SK-N-SH (cell line): ENCODE data around the gene NME9. TPM values are rescaled to one million over a fixed set of nuclear protein-coding genes. Genes with fewer than 3 reads are reported as not detected.
A peak's percentile ranks its signal among the peaks of the same experiment; 100 is the strongest.

Experiments used
- CTCF ChIA-PET: fragments of 300-600, 350-600 bp; formaldehyde crosslinking; extraction: SDS; loops from one replicate; lab custom pipeline; 2021; lab: Yijun Ruan, JAX
- POLR2A ChIA-PET: fragments of 350-600 bp; sonication (Branson Sonifier 250); formaldehyde crosslinking; extraction: SDS; loops from one replicate; lab custom pipeline; 2020; ENCODE audit warnings: antibody characterized with exemption, inconsistent platforms; lab: Yijun Ruan, JAX
- DNase-seq: peaks from one replicate; pipeline ENCODE4 v3.0.0; 2012
- H2AFZ ChIP-seq: fragments of 200-600 bp; sonication (generic); 2 replicates; pipeline ENCODE4 v1.8.1; 2016; ENCODE audit warnings: antibody characterized with exemption, mild to moderate bottlenecking, low read depth
- H3F3A ChIP-seq: fragments of 200-600 bp; sonication (generic); replicated peaks from 2 replicates; pipeline ENCODE3; 2016; ENCODE audit warnings: antibody characterized with exemption, mild to moderate bottlenecking; ENCODE audit not compliant: insufficient read depth
- H3K27ac ChIP-seq, 2 experiments: fragments of 200-500 bp in 1 of 2; fragments of 200-600 bp in 1 of 2; sonication (Bioruptor generic) in 1 of 2; sonication (generic), shearing (Covaris generic) in 1 of 2; 2 replicates each; pipeline versions ENCODE4 v1.5.1 to v1.6.1; 2014 to 2016; ENCODE audit warnings: low read depth in 2 of 2, inconsistent platforms in 1 of 2, low read length in 1 of 2, mild to moderate bottlenecking in 1 of 2, mixed read lengths in 1 of 2
- H3K27me3 ChIP-seq: fragments of 200-600 bp; sonication (generic), shearing (Covaris generic); 2 replicates; pipeline ENCODE4 v1.6.1; 2016; ENCODE audit warnings: mixed run types; ENCODE audit not compliant: insufficient read depth
- H3K36me3 ChIP-seq, 2 experiments: fragments of 200-500 bp in 1 of 2; fragments of 200-600 bp in 1 of 2; sonication (Bioruptor generic) in 1 of 2; sonication (generic) in 1 of 2; replicated peaks in 1 of 2; 2 replicates each; pipeline versions ENCODE3 to v1.5.1; 2014 to 2016; ENCODE audit warnings: low read length in 1 of 2, mild to moderate bottlenecking in 1 of 2; ENCODE audit not compliant: insufficient read depth in 2 of 2, control insufficient read depth in 1 of 2
- H3K4me1 ChIP-seq, 2 experiments: fragments of 200-500 bp in 1 of 2; fragments of 200-600 bp in 1 of 2; sonication (Bioruptor generic) in 1 of 2; sonication (generic), shearing (Covaris generic) in 1 of 2; 2 replicates each; pipeline versions ENCODE4 v1.5.1 to v1.6.1; 2014 to 2016; ENCODE audit warnings: low read depth in 1 of 2, low read length in 1 of 2, mixed run types in 1 of 2; ENCODE audit not compliant: insufficient read depth in 2 of 2, control insufficient read depth in 1 of 2
- H3K4me2 ChIP-seq: fragments of 200-600 bp; sonication (generic), shearing (Covaris generic); 2 replicates; pipeline ENCODE4 v1.6.1; 2017; ENCODE audit warnings: mixed run types
- H3K4me3 ChIP-seq, 2 experiments: fragments of 200-500 bp in 1 of 2; fragments of 200-600 bp in 1 of 2; sonication (Bioruptor generic) in 1 of 2; sonication (generic), shearing (Covaris generic) in 1 of 2; 2 replicates each; pipeline versions ENCODE4 v1.5.1 to v1.8.1; 2014 to 2016; ENCODE audit warnings: low read depth in 2 of 2, inconsistent platforms in 1 of 2, low read length in 1 of 2, mild to moderate bottlenecking in 1 of 2, mixed read lengths in 1 of 2, moderate library complexity in 1 of 2
- H3K79me2 ChIP-seq: fragments of 200-600 bp; sonication (generic); 2 replicates; pipeline ENCODE4 v1.8.1; 2017; ENCODE audit warnings: mild to moderate bottlenecking; ENCODE audit not compliant: insufficient read depth
- H3K9ac ChIP-seq: fragments of 200-600 bp; sonication (generic); 2 replicates; pipeline ENCODE4 v1.6.1; 2017; ENCODE audit warnings: mixed run types
- H3K9me2 ChIP-seq: fragments of 200-600 bp; sonication (generic); 2 replicates; pipeline ENCODE4 v1.6.1; 2017; ENCODE audit warnings: mixed run types
- H3K9me3 ChIP-seq: fragments of 200-600 bp; sonication (generic); 2 replicates; pipeline ENCODE4 v1.6.1; 2017; ENCODE audit warnings: mixed run types, mild to moderate bottlenecking, moderate library complexity
- H4K20me1 ChIP-seq: fragments of 200-600 bp; sonication (generic); 2 replicates; pipeline ENCODE4 v1.6.1; 2017; ENCODE audit warnings: mild to moderate bottlenecking, mixed run types; ENCODE audit not compliant: insufficient read depth
- ELF1 ChIP-seq: IDR thresholded peaks from 2 replicates; pipeline ENCODE4 v1.4.0; 2012
- EZH2phosphoT487 ChIP-seq: fragments of 200-600 bp; sonication (generic); IDR thresholded peaks from 2 replicates; pipeline ENCODE4 v1.6.1; 2017; ENCODE audit warnings: low read depth, mixed run types, mild to moderate bottlenecking, antibody characterized with exemption, moderate library complexity, borderline replicate concordance
- FOXJ3 ChIP-seq: sonication (generic); formaldehyde crosslinking; IDR thresholded peaks from 2 replicates; pipeline ENCODE4 v1.5.1; 2020; ENCODE audit warnings: mild to moderate bottlenecking, missing genetic modification reagents
- FOXM1 ChIP-seq: IDR thresholded peaks from 2 replicates; pipeline ENCODE4 v1.4.0; 2012; ENCODE audit warnings: low read depth, mild to moderate bottlenecking
- GABPA ChIP-seq: IDR thresholded peaks from 2 replicates; pipeline ENCODE4 v1.4.0; 2012; ENCODE audit warnings: low read depth, mild to moderate bottlenecking
- GATA2 ChIP-seq: sonication (generic); formaldehyde crosslinking; IDR thresholded peaks from 2 replicates; pipeline ENCODE4 v1.5.0; 2020; ENCODE audit warnings: mild to moderate bottlenecking, missing genetic modification reagents
- MEF2A ChIP-seq: IDR thresholded peaks from 2 replicates; pipeline ENCODE4 v1.4.0; 2012; ENCODE audit warnings: low read depth, borderline replicate concordance
- MXI1 ChIP-seq: IDR thresholded peaks from 2 replicates; pipeline ENCODE4 v1.6.1; 2012; ENCODE audit warnings: mild to moderate bottlenecking, low read depth, low read length, improper control_type of control experiment
- NRF1 ChIP-seq: IDR thresholded peaks from 2 replicates; pipeline ENCODE4 v1.6.1; 2012; ENCODE audit warnings: low read depth, mild to moderate bottlenecking, low read length
- POLR2AphosphoS5 ChIP-seq: IDR thresholded peaks from 2 replicates; pipeline ENCODE4 v1.6.1; 2012; ENCODE audit warnings: low read depth, low read length
- RCOR1 ChIP-seq: fragments of 150-350 bp; IDR thresholded peaks from 2 replicates; pipeline ENCODE4 v1.6.1; 2017; ENCODE audit warnings: antibody characterized with exemption, low read length
- SIN3A ChIP-seq: IDR thresholded peaks from 2 replicates; pipeline ENCODE4 v1.6.1; 2012; ENCODE audit warnings: low read depth, mild to moderate bottlenecking, low read length, moderate library complexity, borderline replicate concordance
- TAF1 ChIP-seq: IDR thresholded peaks from 2 replicates; pipeline ENCODE4 v1.6.1; 2012; ENCODE audit warnings: low read depth, mild to moderate bottlenecking, low read length, moderate library complexity, borderline replicate concordance
- TCF12 ChIP-seq: IDR thresholded peaks from 2 replicates; pipeline ENCODE4 v1.4.0; 2012
- TEAD4 ChIP-seq: IDR thresholded peaks from 2 replicates; pipeline ENCODE4 v1.4.0; 2012; ENCODE audit warnings: mild to moderate bottlenecking, borderline replicate concordance; ENCODE audit not compliant: insufficient read depth
- WGBS: methylation state at CpG from one replicate; pipeline ENCODE4 v1.1.6; 2017; ENCODE audit warnings: low lambda C conversion rate; 5-methylcytosine and 5-hydroxymethylcytosine counted together
- polyA plus RNA-seq, 3 experiments: library from polyadenylated mRNA; depleted of rRNA; stranded (reverse); fragments of >200 nt; gene quantifications; 2 replicates each; pipeline ENCODE4 v1.2.3, GENCODE V29; 2012
- TF ChIP-seq, protein P1 (sequence below): IDR thresholded peaks from 2 replicates; pipeline ENCODE4 v1.4.0; 2012; ENCODE audit warnings: low read depth
- TF ChIP-seq, protein P2 (sequence below): IDR thresholded peaks from 2 replicates; pipeline ENCODE4 v1.4.0; 2012; ENCODE audit warnings: low read depth, borderline replicate concordance
- TF ChIP-seq, protein P3 (sequence below): fragments of 200-600 bp; sonication (generic); IDR thresholded peaks from 2 replicates; pipeline ENCODE4 v1.6.1; 2017; ENCODE audit warnings: antibody characterized with exemption, mild to moderate bottlenecking, moderate library complexity
- TF ChIP-seq, protein P4 (sequence below): IDR thresholded peaks from 2 replicates; pipeline ENCODE4; 2012

Gene NME9
- polyA plus RNA-seq, 1 of the 3 experiments (the other 2 are of a cell fraction), result 0.43 TPM

DNA sequence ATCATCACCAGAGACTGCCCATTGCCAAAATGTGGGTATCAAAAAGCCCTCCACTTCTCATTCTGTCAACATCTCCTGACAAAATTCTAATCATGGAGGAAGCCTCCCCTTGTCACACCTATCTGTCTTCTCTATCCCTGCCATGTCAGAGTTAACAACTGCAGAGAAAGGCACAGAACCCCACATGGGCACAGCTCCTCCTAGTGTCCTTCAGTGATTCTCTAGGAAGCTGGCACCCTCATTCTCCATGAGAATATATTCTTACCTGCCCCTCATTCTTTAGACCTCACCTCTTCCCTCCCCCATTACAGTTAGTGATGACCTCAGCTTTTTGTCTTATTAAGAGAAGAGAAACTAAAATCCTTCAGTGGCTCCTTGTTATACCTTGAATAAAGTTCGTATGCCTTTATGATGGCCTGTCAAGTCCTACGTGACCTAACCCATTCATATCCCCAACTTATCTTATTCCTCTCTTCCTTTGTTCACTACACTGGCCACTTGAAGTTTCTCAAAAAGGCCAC, 44.6 kb downstream of the NME9 start:
- ChIA-PET POLR2A (no interaction called here), CTCF (interaction anchor here (2.6 kb wide), 1 partner anchor 14 kb away, joined by 8 read pairs; no protein-coding TSS in a partner anchor)
- DNase-seq, result no peak

DNA sequence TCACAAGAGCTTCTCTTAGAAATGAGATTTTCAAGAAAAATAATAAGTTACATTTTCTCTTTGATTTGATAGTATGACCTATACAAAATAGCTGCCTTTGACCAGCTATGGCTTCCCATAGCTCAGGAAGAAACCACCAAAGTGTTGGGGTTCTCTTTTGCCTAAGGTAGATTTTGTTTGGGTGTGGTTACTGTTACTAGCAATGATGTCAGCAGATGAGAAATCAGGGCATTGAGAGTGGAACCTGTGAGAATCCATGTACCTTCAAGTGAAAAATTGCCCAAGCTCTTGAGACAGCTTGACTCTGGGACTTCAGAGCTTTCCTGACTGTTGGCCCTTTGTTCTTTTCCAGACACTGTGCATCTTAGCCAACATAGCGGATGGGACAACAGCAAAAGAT, 45.6 kb downstream of the NME9 start:
- H3K27me3 ChIP-seq, result no peaks in the 10 kb centered on the region
- H3K27ac ChIP-seq, result no peak overlapping the region
- no peaks in the 10 kb centered on the region for H3K9me2 ChIP-seq
- H3K79me2 ChIP-seq, result no peaks in the 10 kb centered on the region
- CTCF ChIA-PET, result interaction anchor here (1.0 to 2.6 kb wide), 3 partner anchors 13 to 166 kb away, joined by 3 to 8 read pairs (median 3); no protein-coding TSS in a partner anchor
- TF ChIP-seq EZH2phosphoT487 (no peak), FOXM1 (no peak), NRF1 (no peak), POLR2AphosphoS5 (no peak), TAF1 (no peak), MEF2A (no peak), FOXJ3 (CRISPR knock-in tag) (no peak), RCOR1 (no peak), ELF1 (no peak), MXI1 (no peak)
- TF ChIP-seq, protein P1, sequence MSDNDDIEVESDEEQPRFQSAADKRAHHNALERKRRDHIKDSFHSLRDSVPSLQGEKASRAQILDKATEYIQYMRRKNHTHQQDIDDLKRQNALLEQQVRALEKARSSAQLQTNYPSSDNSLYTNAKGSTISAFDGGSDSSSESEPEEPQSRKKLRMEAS, result no peak
- TF ChIP-seq, protein P2, sequence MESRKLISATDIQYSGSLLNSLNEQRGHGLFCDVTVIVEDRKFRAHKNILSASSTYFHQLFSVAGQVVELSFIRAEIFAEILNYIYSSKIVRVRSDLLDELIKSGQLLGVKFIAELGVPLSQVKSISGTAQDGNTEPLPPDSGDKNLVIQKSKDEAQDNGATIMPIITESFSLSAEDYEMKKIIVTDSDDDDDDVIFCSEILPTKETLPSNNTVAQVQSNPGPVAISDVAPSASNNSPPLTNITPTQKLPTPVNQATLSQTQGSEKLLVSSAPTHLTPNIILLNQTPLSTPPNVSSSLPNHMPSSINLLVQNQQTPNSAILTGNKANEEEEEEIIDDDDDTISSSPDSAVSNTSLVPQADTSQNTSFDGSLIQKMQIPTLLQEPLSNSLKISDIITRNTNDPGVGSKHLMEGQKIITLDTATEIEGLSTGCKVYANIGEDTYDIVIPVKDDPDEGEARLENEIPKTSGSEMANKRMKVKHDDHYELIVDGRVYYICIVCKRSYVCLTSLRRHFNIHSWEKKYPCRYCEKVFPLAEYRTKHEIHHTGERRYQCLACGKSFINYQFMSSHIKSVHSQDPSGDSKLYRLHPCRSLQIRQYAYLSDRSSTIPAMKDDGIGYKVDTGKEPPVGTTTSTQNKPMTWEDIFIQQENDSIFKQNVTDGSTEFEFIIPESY, result no peak
- TF ChIP-seq, all 33 proteins: peak for 0
- Histone ChIP-seq H3K4me2 (no peak overlapping the region), H3K36me3 (peaks cover 21 to 35% of the 10 kb centered on the region in 2 experiments), H3K9ac (no peak overlapping the region), H2AFZ (no peak overlapping the region), H3K9me3 (no peaks in the 10 kb centered on the region), H3K4me3 (no peak overlapping the region), H3K4me1 (no peaks in the 10 kb centered on the region), H3F3A (no peaks in the 10 kb centered on the region), H4K20me1 (no peaks in the 10 kb centered on the region)
- DNase-seq, result no peak
- POLR2A ChIA-PET, result no interaction called here
- 100% methylated on average over 1 of the region's 1 CpG for WGBS

More for the DNA sequence above, 44.6 kb downstream of the NME9 start:
- Histone ChIP-seq H3K9me2 (no peaks in the 10 kb centered on the region), H2AFZ (no peak overlapping the region), H3K4me2 (no peak overlapping the region), H3K27ac (no peak overlapping the region), H3F3A (no peaks in the 10 kb centered on the region), H4K20me1 (no peaks in the 10 kb centered on the region), H3K4me1 (no peaks in the 10 kb centered on the region), H3K9me3 (no peaks in the 10 kb centered on the region), H3K36me3 (peaks cover 24 to 44% of the 10 kb centered on the region in 2 experiments), H3K4me3 (no peak overlapping the region), H3K27me3 (no peaks in the 10 kb centered on the region), H3K79me2 (no peaks in the 10 kb centered on the region), H3K9ac (no peak overlapping the region)
- TF ChIP-seq TCF12 (no peak), TEAD4 (no peak), GABPA (no peak), SIN3A (no peak), ELF1 (no peak), TAF1 (no peak), GATA2 (CRISPR knock-in tag) (no peak)
- TF ChIP-seq, protein P3, sequence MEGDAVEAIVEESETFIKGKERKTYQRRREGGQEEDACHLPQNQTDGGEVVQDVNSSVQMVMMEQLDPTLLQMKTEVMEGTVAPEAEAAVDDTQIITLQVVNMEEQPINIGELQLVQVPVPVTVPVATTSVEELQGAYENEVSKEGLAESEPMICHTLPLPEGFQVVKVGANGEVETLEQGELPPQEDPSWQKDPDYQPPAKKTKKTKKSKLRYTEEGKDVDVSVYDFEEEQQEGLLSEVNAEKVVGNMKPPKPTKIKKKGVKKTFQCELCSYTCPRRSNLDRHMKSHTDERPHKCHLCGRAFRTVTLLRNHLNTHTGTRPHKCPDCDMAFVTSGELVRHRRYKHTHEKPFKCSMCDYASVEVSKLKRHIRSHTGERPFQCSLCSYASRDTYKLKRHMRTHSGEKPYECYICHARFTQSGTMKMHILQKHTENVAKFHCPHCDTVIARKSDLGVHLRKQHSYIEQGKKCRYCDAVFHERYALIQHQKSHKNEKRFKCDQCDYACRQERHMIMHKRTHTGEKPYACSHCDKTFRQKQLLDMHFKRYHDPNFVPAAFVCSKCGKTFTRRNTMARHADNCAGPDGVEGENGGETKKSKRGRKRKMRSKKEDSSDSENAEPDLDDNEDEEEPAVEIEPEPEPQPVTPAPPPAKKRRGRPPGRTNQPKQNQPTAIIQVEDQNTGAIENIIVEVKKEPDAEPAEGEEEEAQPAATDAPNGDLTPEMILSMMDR, result peak; percentile 16; the same call in 1 of the 2 replicates
- TF ChIP-seq, protein P4, sequence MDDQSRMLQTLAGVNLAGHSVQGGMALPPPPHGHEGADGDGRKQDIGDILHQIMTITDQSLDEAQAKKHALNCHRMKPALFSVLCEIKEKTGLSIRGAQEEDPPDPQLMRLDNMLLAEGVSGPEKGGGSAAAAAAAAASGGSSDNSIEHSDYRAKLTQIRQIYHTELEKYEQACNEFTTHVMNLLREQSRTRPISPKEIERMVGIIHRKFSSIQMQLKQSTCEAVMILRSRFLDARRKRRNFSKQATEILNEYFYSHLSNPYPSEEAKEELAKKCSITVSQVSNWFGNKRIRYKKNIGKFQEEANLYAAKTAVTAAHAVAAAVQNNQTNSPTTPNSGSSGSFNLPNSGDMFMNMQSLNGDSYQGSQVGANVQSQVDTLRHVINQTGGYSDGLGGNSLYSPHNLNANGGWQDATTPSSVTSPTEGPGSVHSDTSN, result no peak
- 93% methylated on average over 2 of the region's 2 CpGs for WGBS
